Activated CD8-positive, alpha-beta memory T cell treated with anti-CD3 and anti-CD28 coated beads for 48 hours (primary cell): ENCODE data around the gene UQCR10.

Experiments used
- DNase-seq, 3 experiments: peaks; one replicate each; pipeline ENCODE4 v3.0.0-alpha.2; 2020; ENCODE audit warnings: low read depth in 2 of 3, low spot score in 2 of 3

The UQCR10 gene

DNA sequence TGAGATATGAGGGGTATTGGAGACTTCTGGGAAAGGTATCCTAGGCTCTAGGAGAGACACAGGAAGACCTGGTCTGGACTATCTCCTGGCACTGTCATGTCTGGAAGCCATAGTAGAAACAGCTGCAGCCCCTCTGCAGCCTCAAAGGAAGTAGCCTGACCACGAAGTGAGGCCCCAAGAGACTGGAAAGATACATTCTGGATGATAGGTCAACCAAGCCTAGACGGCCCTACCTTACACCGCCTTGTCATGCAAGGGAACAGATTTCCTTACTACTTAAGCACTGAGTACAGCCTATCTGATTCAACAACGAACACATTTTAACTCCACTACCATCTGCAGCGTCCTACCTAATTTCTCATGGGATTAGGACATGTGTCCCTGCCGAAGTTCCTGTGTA is 31.1 kb downstream of the UQCR10 start:
- no peak for DNase-seq

- DNase-seq = no peak
Measured at GRCh38 chr22:29798801-29799200, 31.6 kb downstream of the UQCR10 start.

DNA sequence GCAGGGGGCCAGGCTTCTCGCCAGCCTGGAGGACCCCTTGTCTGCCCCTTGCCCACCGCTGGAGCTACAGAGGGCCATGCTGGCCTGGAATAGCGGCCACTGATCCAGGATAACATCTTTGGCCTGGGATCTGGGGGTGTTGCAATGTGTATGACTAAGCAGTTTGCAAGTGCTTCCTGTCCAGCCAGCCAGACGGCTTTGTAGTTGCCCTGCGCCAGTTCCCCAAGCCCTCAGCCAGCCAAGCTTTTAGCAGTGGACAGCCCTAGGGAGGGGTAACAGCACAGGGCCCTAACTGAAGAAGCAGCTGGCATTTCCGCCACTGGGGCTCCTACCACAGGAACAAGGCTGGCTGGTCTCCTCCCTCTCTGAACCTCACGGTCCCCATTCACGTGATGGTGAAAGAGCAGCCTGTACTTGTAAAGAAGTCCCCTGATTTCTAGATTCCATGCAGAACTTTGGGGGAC is 32.1 kb downstream of the UQCR10 start:
- no peak for DNase-seq

- no peak for DNase-seq
Measured at GRCh38 chr22:29801153-29801552, 34.0 kb downstream of the UQCR10 start.

GRCh38 chr22:29801796-29802195 is 34.6 kb downstream of the UQCR10 start:
- DNase-seq = no peak

GRCh38 chr22:29803190-29803589 is 36.0 kb downstream of the UQCR10 start:
- no peak for DNase-seq

GRCh38 chr22:29804985-29805384 is 37.8 kb downstream of the UQCR10 start:
- DNase-seq = no peak

GRCh38 chr22:29806196-29806595 is 39.0 kb downstream of the UQCR10 start:
- DNase-seq = no peak

GRCh38 chr22:29810216-29810615 is 43.0 kb downstream of the UQCR10 start:
- DNase-seq = no peak

DNA sequence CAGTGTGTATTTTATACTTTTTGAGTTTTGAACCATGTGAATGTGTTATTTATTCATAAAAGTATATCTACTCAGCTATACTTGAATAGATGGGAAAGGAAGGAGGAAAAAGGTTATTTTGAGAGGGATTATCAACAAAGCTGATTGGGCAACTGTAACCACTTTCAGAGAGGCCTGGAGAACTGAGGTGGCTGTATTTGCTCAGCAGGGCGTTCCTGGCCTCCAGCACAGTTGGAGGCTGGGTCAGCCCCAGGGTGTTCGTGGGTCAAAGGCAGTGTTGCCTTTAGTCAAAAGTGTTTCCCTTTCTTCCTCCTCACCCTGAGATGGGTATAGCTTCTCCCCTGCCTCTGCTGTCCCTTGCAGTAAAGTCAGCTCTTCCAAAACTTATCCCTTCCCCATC is 44.2 kb downstream of the UQCR10 start:
- no peak for DNase-seq

DNA sequence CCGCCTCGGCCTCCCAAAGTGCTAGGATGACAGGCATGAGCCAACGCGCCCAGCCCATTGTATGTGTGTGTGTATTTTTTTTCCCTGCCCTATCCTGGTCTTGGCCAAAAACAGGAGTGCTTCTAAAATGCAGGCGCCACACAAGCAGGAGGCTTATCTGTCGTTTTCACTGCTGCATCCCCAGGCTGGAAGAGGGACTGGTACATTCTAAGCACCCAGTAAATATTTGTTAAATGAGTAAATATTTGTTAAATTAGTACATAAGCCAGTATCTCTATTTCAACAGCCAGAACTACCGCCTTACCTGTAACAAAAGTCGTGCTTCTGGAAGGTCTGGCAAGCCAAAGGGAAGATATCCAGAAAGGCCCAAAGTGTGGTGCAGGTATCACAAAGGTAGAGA is 46.0 kb downstream of the UQCR10 start:
- DNase-seq = no peak

DNA sequence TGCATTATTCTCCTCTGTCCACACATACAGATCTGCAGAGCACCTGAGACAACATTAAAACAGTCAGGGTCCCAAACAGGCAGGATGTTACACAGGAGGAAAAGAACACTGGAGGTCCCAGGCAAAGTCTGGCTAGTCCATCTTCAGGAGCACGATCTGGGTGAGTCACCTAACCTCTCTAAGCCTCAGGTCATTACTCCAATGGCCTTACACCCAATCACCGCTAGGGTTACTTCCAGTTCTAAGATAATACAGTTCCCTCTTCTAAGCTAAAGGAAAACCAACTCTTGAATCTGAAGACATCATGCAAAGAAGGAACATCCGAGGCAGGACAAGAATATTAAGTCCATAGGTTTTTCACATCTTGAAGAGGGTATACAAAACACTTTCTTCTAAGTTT is 46.4 kb downstream of the UQCR10 start:
- no peak for DNase-seq

GRCh38 chr22:29814003-29814402 is 46.8 kb downstream of the UQCR10 start:
- DNase-seq = no peak

- DNase-seq = no peak
Measured at GRCh38 chr22:29815580-29815979, 48.4 kb downstream of the UQCR10 start.

- no peak for DNase-seq
Measured at GRCh38 chr22:29816128-29816527, 49.0 kb downstream of the UQCR10 start.

DNA sequence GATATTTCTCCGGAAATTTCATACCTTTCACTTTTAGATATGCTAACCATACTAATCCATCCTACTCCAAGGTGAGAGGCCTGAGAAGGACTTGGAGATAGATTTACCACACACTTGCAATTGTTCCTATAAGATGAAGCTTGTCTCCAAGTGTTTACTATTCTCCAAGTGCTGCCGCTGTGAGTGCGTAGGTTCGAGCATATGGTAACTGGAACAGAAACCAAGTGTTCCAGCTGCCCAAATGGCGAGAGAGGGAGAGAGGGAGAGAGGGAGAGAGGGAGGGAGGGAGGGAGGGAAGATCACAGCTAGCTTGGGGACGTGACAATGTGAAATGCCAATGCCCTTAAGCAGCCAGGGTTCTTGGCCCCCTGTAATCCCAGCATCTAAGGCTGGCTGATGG is 49.4 kb downstream of the UQCR10 start:
- DNase-seq = no peak

- DNase-seq = no peak
Measured at GRCh38 chr22:29816980-29817379, 49.8 kb downstream of the UQCR10 start.

GRCh38 chr22:29817724-29818123 is 50.6 kb downstream of the UQCR10 start:
- DNase-seq = no peak

DNA sequence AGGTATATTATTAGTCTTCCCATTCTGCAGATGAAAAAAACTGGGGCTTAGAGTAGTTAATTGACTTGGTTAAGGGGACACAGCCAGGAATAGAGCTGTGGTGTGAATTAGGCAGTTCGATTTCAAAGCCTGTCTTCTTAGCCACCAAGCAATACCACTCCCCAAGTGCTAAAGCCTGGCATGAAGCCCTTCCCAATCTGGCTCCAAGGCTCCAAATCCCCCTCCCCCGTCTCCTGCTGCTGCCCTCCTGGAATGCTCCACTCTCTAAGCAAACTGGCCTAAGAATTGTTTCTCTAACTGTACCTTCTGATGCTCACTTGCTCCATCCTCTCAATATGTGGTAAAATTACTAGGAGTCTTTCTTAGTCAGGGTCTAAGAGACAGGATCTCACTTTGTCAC is 52.3 kb downstream of the UQCR10 start:
- DNase-seq = no peak
